ENCODE measurements around the gene SIRPA.

The SIRPA gene

GRCh38 chr20:1946762-1947534, 51.7 kb downstream of the SIRPA start:
- no peak for DNase-seq (ENCODE audit: low read depth in 4 of 4, low spot score in 1 of 4)

- no peak for DNase-seq (ENCODE audit: low read depth in 4 of 4, low spot score in 1 of 4)
These were observed 52.3 kb downstream of the SIRPA start for GRCh38 chr20:1947535-1947846.

DNA sequence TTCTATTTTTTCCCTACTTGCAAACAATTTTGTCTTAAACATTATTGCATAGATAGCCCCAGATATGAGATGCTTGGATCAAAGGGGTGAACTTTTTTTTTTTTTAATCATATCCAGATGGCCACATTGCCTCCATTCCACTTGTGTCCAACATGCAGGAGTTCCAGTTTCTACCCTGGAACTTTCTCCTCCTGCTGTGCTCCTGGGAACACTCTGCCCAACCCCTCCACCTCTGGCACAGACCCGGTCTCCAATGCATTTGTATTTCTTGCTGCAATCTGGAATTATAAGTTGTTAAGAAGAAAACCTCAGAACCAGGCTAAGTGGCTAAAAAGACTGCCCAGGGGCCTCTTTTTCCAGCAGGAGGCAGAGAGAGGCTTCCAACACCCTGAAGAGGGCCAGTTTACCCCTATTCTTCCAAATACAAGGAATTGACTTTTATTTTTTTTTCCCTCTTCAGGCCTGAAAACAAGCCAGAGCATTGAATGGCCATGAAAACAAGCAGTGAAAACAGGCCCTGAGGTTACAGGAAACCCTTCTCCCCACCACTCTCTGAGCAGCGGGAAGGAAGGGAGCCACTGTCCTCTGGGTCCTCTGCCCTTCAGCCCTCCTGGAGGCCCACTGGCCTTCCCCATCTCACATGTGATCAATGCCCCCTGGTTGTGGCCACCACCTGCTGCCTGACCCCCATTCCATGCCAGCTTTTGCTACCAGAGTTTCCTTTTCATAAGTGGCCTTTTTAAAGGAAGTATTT, 54.3 kb downstream of the SIRPA start:
- DNase-seq (ENCODE audit: low read depth in 4 of 4, low spot score in 1 of 4): no peak

- no peak for DNase-seq (ENCODE audit: low read depth in 4 of 4, low spot score in 1 of 4)
These were observed 55.6 kb downstream of the SIRPA start for GRCh38 chr20:1950836-1951235.

DNA sequence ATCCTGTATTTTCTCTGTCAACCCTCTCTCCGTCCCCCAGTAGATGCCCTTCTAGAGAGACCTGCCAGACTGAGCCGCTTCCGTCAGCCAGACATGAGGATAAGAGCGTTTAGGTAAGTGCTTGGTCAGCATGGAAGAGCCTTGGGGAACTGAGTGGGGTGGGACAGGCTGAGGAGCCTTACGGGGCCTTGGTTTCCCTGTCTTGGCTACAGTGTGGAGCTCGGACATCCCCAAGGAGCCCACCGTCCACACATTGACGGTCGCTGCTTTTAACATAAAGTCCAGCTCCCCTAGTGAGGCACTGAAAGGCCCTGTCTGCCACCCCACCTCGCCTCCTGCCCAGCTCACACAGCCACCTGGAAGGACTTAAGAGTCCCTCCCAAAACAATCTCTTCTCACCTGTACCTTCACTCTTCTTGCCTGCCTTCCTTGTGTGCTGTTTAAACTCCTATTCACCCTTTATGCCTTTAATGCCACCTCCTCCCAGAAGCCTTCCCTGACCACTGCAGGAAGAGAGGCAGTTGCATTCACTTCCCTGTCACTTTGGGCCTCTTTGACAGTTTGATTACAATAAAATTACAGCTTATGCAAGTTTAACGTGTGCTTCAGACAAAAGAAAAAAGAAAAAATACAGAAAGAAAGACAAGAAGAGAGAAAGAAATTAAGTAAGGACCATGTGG, 56.4 kb downstream of the SIRPA start:
- no peak for DNase-seq (ENCODE audit: low read depth in 4 of 4, low spot score in 1 of 4)

GRCh38 chr20:1952737-1953530, 57.7 kb downstream of the SIRPA start:
- DNase-seq (ENCODE audit: low read depth in 4 of 4, low spot score in 1 of 4): no peak

GRCh38 chr20:1953621-1954020, 58.4 kb downstream of the SIRPA start:
- DNase-seq (ENCODE audit: low read depth in 4 of 4, low spot score in 1 of 4): no peak

DNA sequence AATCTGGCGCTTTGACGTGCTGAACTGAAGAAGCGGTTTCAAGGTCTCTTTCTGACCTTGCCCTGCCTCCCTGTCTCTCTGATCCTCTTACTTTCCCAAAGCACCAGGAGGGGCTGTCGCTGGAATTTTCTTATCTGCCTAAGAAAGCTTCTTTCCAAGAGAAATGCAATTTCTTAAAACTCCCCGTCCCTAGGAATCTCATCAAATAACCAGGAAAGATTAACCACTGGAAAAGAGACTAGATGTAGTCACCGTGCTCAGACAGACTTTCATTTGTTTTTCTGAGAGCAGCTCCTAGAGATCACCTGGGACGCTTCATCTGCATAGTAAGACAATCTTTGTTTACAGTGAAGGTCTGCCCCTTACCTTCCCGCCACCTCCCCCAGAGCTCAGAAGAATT, 60.0 kb downstream of the SIRPA start:
- DNase-seq (ENCODE audit: low read depth in 4 of 4, low spot score in 1 of 4): no peak

DNA sequence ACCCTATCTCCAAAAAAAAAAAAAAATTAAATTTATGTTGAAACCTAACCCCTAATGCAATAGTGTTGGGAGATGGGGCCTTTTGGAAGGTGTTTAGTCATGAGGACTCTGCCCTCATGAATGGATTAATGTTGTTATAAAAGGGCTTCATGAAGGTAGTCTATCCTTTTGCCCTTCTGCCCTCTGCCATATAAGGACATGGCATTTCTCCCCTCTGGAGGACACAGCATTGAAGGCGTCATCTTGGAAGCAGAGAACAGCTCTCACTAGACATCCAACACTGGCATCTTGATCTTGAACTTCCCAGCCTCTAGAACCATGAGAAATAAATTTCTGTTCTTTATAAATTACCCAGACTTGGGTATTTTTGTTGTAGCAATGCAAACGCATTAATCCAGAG, 63.2 kb downstream of the SIRPA start:
- no peak for DNase-seq (ENCODE audit: low read depth in 4 of 4, low spot score in 1 of 4)

GRCh38 chr20:1959156-1959555, 63.9 kb downstream of the SIRPA start:
- no peak for DNase-seq (ENCODE audit: low read depth in 4 of 4, low spot score in 1 of 4)

DNA sequence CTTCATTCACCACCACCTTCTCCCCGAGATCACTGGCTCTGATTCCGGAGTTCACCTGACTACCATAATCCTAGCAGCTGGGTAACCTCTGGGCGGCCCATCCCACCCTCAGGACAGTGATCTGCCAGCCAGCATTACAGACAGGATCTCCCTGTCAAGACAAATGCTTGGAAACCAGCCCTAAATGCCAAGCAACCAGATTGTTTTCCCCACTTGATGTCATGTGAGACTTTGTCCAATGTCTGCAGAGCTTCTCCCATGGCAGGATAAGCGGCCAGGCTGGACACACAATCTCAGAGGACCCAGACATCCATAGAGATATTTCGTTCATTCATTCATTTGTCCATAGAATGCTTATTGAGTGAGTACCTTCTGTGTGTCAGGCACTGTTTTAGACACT, 66.2 kb downstream of the SIRPA start:
- DNase-seq (ENCODE audit: low read depth in 4 of 4, low spot score in 1 of 4): no peak

- DNase-seq (ENCODE audit: low read depth in 4 of 4, low spot score in 1 of 4): no peak
These were observed 68.9 kb downstream of the SIRPA start for GRCh38 chr20:1964061-1964460.

GRCh38 chr20:1964659-1965405, 69.6 kb downstream of the SIRPA start:
- peak in 1 of 4 experiments; percentile 8 for DNase-seq (ENCODE audit: low read depth in 4 of 4, low spot score in 1 of 4)

GRCh38 chr20:1965520-1966351, 70.5 kb downstream of the SIRPA start:
- DNase-seq (ENCODE audit: low read depth in 4 of 4, low spot score in 1 of 4): peak; percentile 79 to 89 (median 86)

- no peak for DNase-seq (ENCODE audit: low read depth in 4 of 4, low spot score in 1 of 4)
These were observed 73.8 kb downstream of the SIRPA start for GRCh38 chr20:1968964-1969363.

- DNase-seq (ENCODE audit: low read depth in 4 of 4, low spot score in 1 of 4): no peak
These were observed 76.8 kb downstream of the SIRPA start for GRCh38 chr20:1971893-1972586.

- DNase-seq (ENCODE audit: low read depth in 4 of 4, low spot score in 1 of 4): no peak
These were observed 78.6 kb downstream of the SIRPA start for GRCh38 chr20:1973601-1974440.

GRCh38 chr20:1975291-1975690, 80.1 kb downstream of the SIRPA start:
- no peak for DNase-seq (ENCODE audit: low read depth in 4 of 4, low spot score in 1 of 4)

Measured in stimulated activated CD4-positive, alpha-beta T cell treated with anti-CD3 and anti-CD28 coated beads, Interleukin-1b, Interleukin-23, amount 100 ng/mL, for 24 hours (primary cell).